8988T (cell line): ENCODE data around the gene EML1.
"Not testable (repeated sequence)": the region's sequence is repeated elsewhere in the genome, so short reads cannot be mapped to it uniquely, and the experiment has no call there.

ENCODE experiments used
- DNase-seq: peaks from one replicate; pipeline ENCODE4 v3.0.0; 2011

EML1 gene

GRCh38 chr14:99755629-99756603 is 37.3 kb upstream of the EML1 start:
- no peak for DNase-seq

- DNase-seq, result no peak
Observed at GRCh38 chr14:99756796-99757195, 36.4 kb upstream of the EML1 start.

GRCh38 chr14:99757331-99758070 is 35.7 kb upstream of the EML1 start:
- DNase-seq, result no peak

- no peak for DNase-seq
Observed at GRCh38 chr14:99758121-99758821, 34.9 kb upstream of the EML1 start.

GRCh38 chr14:99758872-99759545 is 34.2 kb upstream of the EML1 start:
- DNase-seq, result no peak

- DNase-seq, result no peak
Observed at GRCh38 chr14:99759546-99759925, 33.7 kb upstream of the EML1 start.

GRCh38 chr14:99760817-99761216 is 32.4 kb upstream of the EML1 start:
- no peak for DNase-seq

- DNase-seq, result not testable (repeated sequence)
Observed at GRCh38 chr14:99762911-99763310, 30.3 kb upstream of the EML1 start.

GRCh38 chr14:99763527-99764221 is 29.5 kb upstream of the EML1 start:
- DNase-seq, result no peak

- DNase-seq, result no peak
Observed at GRCh38 chr14:99764222-99764706, 28.9 kb upstream of the EML1 start.

- DNase-seq, result no peak
Observed at GRCh38 chr14:99768381-99768780, 24.8 kb upstream of the EML1 start.

GRCh38 chr14:99769123-99769522 is 24.1 kb upstream of the EML1 start:
- no peak for DNase-seq

GRCh38 chr14:99769799-99770198 is 23.4 kb upstream of the EML1 start:
- no peak for DNase-seq

GRCh38 chr14:99772371-99773283 is 20.6 kb upstream of the EML1 start:
- no peak for DNase-seq

- DNase-seq, result no peak
Observed at GRCh38 chr14:99773521-99774497, 19.4 kb upstream of the EML1 start.

- DNase-seq, result no peak
Observed at GRCh38 chr14:99774556-99775307, 18.5 kb upstream of the EML1 start.

- DNase-seq, result no peak
Observed at GRCh38 chr14:99775351-99775750, 17.9 kb upstream of the EML1 start.

GRCh38 chr14:99777951-99778350 is 15.3 kb upstream of the EML1 start:
- DNase-seq, result no peak

GRCh38 chr14:99779751-99780150 is 13.5 kb upstream of the EML1 start:
- DNase-seq, result no peak
